Activated naive CD4-positive, alpha-beta T cell treated with anti-CD3 and anti-CD28 coated beads, Interleukin-2, amount 10 ng/mL, durations not matched to agents 7 days and 5 days (primary cell): ENCODE measurements around the gene NGF.

Source experiments
- CTCF ChIA-PET: fragments of 350-600 bp; sonication (Branson Sonifier 250); formaldehyde crosslinking; loops from one replicate; lab custom pipeline; 2021; ENCODE audit warnings: antibody characterized with exemption; lab: Charles Lee
- DNase-seq: peaks from one replicate; pipeline ENCODE4 v3.0.0-alpha.2; 2020
- H3K27ac Mint-ChIP-seq: one replicate; pipeline ENCODE4 v1.8.0; 2021; ENCODE audit warnings: mild to moderate bottlenecking, moderate library complexity, mixed read lengths
- H3K27me3 Mint-ChIP-seq: one replicate; pipeline ENCODE4 v1.8.0; 2021; ENCODE audit warnings: mild to moderate bottlenecking, mixed read lengths
- H3K36me3 Mint-ChIP-seq: one replicate; pipeline ENCODE4 v1.8.0; 2021; ENCODE audit warnings: mixed read lengths
- H3K4me1 Mint-ChIP-seq: one replicate; pipeline ENCODE4 v1.8.0; 2021; ENCODE audit warnings: mixed read lengths
- H3K4me3 Mint-ChIP-seq: one replicate; pipeline ENCODE4 v1.8.0; 2021; ENCODE audit warnings: mild to moderate bottlenecking, moderate library complexity, mixed read lengths
- H3K9me3 Mint-ChIP-seq: one replicate; pipeline ENCODE4 v1.8.0; 2021; ENCODE audit warnings: mixed read lengths

NGF gene

DNA sequence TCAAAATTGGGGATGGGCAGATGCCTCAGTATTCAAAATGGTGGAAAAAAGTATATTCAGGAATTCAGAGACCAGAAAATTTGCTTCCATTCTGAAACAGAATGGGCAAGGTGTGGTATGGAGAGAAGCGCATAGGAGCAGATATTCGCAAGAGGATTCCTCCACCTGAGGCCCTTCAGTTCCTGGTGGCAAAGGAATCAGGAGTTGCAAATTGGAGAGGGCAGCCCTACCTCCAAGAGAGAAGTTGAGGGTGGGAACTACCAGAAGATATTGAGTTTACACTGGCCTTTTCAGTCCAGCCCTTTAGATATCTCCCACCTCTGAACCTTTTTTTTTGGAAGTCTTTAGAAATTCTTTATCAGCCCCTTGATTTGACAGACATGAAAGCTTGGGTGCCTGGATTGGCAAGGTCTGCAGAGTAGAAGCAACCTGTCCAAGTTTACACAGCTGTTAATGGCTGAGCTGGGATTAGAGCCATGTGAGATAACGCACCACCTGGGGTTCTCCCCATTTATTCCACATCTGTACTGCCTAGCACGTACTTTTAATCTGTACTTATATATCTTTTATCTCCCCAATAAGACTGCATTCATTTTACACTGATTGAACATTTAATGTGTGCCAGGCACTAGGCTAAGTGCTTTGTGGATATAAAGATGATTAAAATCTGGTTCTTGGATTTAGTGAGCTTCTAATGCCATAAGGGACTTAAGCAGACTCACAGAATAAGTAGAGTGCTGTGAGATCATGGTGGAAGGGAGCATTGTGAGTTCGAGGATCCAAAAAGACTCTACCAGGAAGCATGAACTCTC lies 99.5 kb downstream of the NGF start:
- CTCF ChIA-PET = no interaction called here

DNA sequence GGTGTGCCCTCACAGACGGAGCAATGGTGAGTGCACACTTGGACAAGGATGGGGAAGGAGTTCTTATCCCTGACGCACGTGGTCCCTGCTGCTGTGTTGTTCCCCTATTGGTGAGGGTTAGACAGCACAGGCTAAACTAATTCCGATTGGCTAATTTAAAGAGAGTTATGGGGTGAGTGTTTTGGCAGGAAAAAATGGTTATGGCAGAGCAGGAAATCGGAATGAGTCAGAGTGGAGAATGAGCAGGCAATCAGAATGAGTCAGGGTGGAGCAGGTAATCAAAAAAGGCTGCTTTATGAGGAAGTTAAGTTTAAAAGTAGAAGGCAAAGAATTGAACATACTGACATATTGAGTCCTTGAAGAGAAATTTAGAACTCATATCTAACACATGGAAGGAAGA lies 100.5 kb downstream of the NGF start:
- Mint-ChIP-seq H3K36me3 (no peaks in the 10 kb centered on the region), H3K27ac (no peak overlapping the region), H3K4me1 (no peaks in the 10 kb centered on the region), H3K9me3 (no peaks in the 10 kb centered on the region), H3K4me3 (no peak overlapping the region), H3K27me3 (peaks cover 10% of the 10 kb centered on the region)
- DNase-seq = no peak
- CTCF ChIA-PET = no interaction called here

More for the DNA sequence above, 99.5 kb downstream of the NGF start:
- Mint-ChIP-seq H3K4me3 (no peak overlapping the region), H3K9me3 (no peaks in the 10 kb centered on the region), H3K27ac (no peak overlapping the region), H3K4me1 (no peaks in the 10 kb centered on the region), H3K27me3 (peaks cover 10% of the 10 kb centered on the region), H3K36me3 (no peaks in the 10 kb centered on the region)
- no peak for DNase-seq

DNA sequence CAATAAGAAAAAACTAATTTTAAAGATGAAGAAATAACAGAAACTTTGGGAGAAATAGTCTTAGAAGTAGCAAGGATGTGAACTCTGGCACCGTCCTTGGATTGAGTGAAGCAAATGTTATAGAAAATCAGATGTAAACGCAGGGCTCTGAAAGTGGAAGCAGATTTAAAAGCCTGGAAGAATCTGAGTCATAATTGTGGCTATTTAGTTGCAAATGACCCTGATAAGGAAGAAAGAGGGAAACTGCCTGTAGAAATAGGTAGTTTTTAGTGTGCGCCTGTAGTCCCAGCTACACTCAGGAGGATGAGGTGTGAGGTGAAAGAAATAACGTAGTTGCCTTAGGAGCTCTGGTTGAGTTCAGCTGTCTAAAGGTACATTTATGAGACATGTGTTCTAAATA lies 101.0 kb downstream of the NGF start:
- CTCF ChIA-PET = no interaction called here
- no peaks in the 10 kb centered on the region for H3K9me3 Mint-ChIP-seq
- no peak for DNase-seq
- no peak overlapping the region for H3K4me3 Mint-ChIP-seq
- H3K4me1 Mint-ChIP-seq = no peaks in the 10 kb centered on the region
- peaks cover 9% of the 10 kb centered on the region for H3K27me3 Mint-ChIP-seq
- no peak overlapping the region for H3K27ac Mint-ChIP-seq
- no peaks in the 10 kb centered on the region for H3K36me3 Mint-ChIP-seq
